Measurements from ENCODE around the gene FASN.

DNA sequence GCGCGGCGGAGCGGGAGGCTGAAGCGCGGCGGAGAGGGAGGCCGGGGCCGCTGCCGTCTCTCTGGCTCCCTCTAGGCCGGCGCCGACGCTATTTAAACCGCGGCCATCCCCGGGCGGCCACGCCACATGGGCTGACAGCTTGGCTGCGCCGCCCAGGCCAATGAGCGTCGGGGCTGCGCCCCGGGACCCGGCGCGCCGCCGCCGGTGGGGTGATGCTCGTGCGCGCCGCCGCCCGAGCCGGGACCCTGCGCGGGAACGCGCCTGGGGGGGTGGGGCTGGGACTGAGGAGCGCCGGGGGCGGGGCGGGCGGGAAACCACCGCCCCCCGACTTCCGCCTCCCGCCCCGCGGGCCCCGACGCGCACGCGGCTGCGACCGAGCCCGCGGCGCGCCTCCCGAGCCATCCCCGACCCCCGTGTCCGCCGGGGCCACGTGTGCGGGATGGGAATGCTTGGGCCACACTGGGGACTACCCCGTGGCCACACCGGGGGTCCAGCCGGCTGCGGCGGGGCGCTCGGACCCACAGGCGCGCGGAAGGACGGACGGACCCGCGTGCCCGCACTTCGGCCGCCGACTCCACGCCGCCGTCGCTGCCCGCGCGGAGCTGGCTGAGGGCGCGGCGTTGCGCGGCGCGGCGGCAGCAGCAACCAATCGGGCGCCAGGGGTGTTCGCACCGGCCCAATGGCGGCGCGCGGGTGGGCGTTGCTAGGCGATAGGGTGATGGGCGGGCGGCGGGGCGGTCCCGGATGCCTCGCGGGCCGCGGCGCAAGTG lies at the start of gene FASN:
- TF ChIP-seq GATA2 (IDR thresholded peaks at IDR 0.05; ENCODE audit: low read depth, low read length) (peak; percentile 8; the same call in 1 of the 2 replicates), GATA3 (IDR thresholded peaks at IDR 0.05; ENCODE audit: low read depth, low read length) (no peak)
